Astrocyte of the hippocampus (primary cell): ENCODE results near the gene DGKI.
"Not testable (repeated sequence)": the region's sequence is repeated elsewhere in the genome, so short reads cannot be mapped to it uniquely, and the experiment has no call there.

Source experiments
- DNase-seq: peaks from one replicate; pipeline ENCODE4 v3.0.0; 2011; ENCODE audit warnings: low read depth, low spot score

The DGKI gene

GRCh38 chr7:137476937-137477336, 369.8 kb downstream of the DGKI start:
- peak; percentile 27 for DNase-seq

DNA sequence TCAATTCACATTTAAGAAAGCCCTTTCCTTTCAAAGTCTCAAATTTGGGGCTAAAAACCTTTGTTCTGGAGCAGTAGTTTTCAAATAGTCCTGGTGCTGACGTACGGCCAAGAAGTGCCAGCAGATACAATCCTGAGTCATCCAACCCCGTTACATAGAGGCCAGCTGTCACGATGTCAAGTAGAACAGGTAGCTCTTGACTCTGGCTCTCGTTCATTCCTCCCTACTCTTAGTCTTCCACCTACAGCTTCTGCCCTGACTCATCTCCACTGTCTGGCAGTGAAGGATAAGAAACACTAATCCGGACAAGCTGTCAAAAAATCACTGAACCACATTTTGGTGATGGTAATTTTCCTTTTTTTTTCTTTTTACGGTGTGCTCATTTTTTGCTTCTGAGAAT, 370.8 kb downstream of the DGKI start:
- DNase-seq: peak; percentile 25

DNA sequence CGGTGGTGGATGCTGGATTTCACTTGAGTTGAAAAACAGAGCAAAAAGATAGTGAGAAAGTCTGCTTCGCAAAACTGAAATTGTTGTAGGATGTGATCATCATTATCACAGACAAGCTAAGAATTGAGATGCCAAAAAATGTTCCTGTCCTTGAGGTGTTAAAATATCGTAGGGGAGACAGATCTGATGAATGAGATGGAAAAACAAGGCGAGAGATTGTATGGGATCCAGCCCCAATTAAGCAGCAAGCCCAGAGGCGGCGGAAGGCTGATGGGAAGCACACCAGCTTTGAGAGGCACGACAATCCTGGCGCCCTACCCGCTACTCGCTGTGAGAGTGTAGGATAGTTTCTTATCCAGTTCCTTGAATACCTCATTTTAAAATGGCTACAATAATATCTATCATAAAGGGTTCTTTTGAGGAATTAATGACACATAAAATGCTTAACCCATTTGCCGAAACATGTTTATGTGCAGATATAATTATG, 372.2 kb downstream of the DGKI start:
- no peak for DNase-seq

DNA sequence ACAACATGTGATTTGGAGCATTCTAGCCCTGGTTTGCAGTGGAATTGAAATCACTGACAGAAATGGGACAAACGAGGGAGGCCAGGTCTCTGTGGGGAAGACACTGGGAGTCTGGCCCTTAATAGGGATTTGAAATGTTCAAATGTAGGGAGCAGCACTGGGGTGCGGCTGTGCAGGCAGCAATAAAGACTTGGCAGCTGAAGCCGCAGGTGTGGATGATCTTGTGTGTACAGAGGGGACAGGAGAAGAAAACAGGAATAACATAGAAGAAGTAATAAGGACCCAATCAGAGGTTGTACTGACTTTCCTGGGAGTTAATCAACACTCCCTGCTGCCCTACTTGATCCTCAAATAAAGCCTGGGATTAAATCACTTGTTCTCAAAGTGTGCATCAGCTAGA, 375.6 kb downstream of the DGKI start:
- DNase-seq: no peak

- no peak for DNase-seq
These were observed 376.9 kb downstream of the DGKI start for GRCh38 chr7:137469858-137470257.

DNA sequence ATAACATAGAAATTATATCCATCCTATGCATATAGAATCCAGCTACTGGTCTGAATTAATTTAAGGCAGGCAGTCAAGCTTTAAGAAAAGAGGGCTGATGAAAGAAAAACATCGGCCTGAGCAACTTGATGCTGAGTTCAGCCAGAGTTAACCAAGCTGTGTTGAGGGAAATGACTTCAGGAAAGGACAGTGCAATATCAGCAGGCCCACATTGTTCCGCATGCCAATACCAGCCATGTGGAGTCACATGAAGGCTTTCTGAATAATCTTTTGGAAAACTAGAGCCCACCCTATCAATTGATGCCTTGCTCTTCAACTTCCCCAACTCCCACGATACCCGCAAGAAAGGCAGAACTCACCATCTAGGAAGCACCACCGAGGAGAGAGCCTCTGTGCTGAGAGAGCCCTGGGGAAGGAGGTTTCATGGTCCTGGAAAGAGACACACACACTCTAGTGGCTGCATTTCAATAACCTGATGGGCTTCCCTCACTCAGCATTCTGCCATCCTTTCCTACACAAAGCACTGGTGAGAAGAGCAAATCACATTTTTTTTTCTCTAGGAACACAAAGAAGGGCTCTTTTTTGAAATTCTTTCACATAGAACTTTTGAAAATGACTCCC, 377.5 kb downstream of the DGKI start:
- no peak for DNase-seq

- DNase-seq: no peak
These were observed 383.9 kb downstream of the DGKI start for GRCh38 chr7:137462847-137463246.

- DNase-seq: peak; percentile 52
These were observed 384.6 kb downstream of the DGKI start for GRCh38 chr7:137462074-137462715.

DNA sequence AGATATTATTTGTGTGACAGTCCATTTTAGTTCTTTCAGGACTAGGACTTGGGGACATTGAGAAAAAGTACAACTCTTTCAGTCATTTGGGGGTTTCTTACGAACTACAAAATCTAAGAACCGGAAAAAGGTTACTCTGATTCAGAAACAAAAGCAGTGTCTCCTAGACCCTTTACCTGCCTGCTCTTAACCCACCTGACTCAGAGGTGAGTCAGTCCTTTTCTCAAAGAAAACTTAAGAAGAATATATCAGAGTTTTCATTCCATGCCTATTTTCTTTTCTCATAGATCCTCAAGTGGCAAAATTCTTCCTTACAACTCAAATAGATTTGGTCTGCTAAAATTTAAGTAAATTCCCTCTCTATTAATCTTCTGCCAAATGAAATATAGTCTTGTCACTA, 388.4 kb downstream of the DGKI start:
- no peak for DNase-seq

GRCh38 chr7:137454767-137455166, 392.0 kb downstream of the DGKI start:
- DNase-seq: no peak

DNA sequence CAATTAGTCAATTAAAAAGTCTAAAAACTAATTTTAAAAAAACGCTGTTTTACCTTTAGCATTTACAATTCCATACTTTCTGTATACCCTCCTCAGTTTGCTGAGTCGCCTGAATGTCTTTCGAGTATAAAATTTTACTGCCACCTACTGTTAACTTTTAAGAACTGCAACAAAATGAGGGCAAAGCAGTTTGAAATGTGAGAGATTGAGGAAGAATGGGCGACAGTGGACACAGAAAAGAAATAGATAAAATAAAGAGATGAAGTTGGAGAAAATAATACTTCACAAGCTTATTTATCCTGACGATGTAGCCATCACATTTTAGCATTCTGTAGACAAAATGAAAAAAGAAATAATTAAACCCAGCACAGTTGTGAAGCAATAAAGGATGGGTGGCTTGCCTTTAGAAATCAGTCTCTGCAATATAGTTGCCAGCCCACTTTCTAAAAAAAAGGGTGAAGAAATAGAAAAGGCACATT, 392.5 kb downstream of the DGKI start:
- DNase-seq: peak; percentile 71

DNA sequence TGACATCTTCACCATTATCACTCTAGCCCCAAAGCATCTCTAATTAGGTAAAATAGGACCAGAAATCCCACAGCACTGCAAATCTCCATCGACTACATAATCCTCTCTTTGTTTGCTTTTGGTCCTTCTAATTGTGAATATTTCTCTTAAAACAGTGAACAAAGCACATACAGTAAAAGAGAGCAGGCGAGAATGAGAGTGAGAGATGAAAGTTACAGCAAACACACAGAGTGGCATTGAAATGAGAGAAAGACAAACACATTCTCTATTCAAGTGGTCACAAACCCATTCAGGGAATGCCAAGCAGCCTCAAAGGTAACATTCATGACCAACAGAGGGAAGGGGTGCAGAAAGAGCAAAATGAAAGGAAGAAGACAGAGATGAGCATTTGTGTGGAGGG, 393.4 kb downstream of the DGKI start:
- DNase-seq: peak; percentile 25

DNA sequence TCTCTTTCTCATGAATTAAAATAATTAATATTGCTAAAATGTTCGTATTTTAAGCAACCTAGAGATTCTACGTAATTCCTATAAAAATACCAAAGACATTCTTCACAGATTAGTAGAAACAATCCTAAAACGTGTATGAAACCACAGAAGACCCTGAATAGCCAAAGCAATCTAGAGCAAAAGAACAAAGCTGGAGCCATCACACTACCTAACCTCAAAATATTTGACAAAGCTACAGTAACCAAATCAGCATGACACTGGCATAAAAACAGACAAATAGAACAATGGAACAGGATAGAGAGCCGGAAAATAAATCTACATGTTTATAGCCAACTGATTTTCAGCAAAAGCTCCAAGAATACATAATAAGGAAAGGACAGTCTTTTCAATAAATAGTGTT, 397.8 kb downstream of the DGKI start:
- DNase-seq: no peak

DNA sequence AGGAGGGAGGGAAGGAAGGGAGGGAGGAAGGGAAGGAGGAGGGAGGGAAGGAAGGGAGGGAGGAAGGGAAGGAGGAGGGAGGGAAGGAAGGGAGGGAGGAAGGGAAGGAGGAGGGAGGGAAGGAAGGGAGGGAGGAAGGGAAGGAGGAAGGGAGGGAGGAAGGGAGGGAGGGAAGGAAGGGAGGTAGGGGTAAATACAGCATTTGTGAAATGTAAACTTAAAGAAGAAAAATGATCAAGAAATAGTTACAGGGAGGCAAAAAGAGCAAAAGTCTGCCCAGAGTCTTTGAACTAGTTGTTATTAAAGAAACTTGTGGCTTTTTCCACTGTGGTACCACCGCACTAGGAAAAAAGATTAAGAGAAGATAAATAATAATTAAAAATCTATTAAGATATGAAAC, 398.2 kb downstream of the DGKI start:
- not testable (repeated sequence) for DNase-seq

- DNase-seq: no peak
These were observed 400.7 kb downstream of the DGKI start for GRCh38 chr7:137446025-137446424.

- DNase-seq: no peak
These were observed 401.5 kb downstream of the DGKI start for GRCh38 chr7:137445268-137445667.

DNA sequence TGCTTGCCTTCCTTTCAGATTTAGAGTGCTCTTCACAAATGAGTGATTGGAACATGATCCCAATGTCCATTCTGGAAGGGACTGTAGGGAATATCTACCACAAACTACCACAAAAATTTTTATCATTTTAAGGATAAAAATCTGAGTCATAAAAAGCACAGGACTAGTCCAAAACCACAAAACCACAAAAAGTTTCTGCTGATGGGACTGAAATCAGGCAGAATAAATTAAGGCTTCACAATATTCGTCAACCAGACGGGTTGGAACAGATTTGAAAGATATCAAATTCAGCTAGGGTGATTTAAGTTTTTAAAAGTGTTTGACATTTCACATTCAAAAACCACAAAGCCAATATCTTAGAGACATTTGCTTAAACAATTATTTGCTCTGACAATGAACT, 403.2 kb downstream of the DGKI start:
- peak; percentile 82 for DNase-seq

GRCh38 chr7:137441451-137441850, 405.3 kb downstream of the DGKI start:
- DNase-seq: no peak

DNA sequence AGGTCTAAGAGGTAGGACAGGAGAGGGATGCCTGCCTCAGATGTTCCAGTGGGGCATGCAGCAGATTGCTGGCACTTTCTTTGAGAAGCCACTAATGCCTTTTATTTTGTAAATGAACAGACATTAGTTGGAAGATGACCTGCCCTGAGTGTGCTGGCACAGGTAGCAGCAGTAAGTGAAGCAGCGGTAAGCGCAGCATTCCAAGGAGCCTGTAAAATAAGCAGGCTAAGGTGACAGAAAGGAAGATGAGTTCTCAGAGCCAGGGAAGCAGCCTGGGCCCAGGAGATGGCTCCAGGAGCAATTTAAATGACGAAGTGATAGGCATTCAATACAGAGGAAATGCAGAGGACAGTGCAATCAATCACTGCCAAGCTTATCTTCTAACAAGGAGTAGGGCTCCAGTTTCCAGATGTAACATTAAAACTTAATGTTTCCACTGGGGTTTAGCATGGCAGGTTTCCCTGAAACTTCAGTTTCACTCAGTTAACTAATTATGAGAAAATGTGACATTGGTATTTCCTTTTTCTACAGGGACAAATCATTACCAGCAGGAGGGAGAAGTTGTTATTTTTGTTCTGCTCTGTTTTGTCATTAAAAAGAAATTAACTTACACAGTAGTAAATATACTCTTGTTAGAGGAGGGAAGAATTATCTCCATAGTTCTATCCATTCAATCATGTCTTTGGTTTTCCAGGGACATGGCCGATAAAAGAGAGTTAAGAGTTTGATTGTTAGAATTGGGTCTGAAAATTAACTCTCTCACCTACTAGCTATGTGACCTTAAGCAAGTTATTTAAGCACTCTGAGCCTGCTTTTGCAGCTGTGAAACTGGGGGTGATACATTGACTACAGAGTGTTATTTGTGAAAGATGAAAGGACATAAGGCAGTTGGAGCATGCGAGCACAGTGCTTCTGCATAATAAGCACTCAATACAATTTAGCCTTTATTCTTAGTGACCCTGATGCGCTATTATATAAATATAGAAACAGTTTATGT, 406.6 kb downstream of the DGKI start:
- peak; percentile 18 for DNase-seq

DNA sequence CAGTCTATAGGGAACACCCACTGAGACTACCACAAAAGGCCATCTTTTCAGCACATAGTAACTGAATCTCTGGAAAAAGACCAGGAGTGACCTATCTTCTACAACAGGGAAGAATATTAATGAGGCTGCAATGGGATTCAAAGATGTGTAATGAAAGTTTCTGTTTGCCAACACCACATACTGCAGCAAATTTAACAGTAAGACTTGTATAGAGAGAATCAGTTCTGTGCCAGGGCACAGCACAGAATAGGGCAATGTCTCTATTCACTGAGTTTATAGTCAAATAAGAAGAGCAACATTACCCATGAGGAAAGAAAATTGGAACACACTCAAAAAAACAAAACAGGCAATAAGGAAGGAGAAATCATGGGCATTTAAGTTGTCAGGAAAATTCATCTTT, 411.8 kb downstream of the DGKI start:
- DNase-seq: peak; percentile 24

- DNase-seq: no peak
These were observed 412.2 kb downstream of the DGKI start for GRCh38 chr7:137434530-137434929.

- peak; percentile 5 for DNase-seq
These were observed 423.5 kb downstream of the DGKI start for GRCh38 chr7:137423321-137423720.
